HepG2 (cell line): Measurements from ENCODE around the gene TBCCD1. TPM values are rescaled to one million over a fixed set of nuclear protein-coding genes. Genes with fewer than 3 reads are reported as not detected.
A peak's percentile ranks its signal among the peaks of the same experiment; 100 is the strongest.

Experiments used
- ATAC-seq: fragments of 200-7000 bp; cut with Tn5 transposase; 3 replicates; pipeline ENCODE4 v1.9.1; 2020; ENCODE audit warnings: mild to moderate bottlenecking, moderate library complexity
- BruUV-seq: library from RNA; stranded (reverse); fragments of 400-500 nt; replicated peaks from 2 replicates; lab custom pipeline; 2021; lab: Mats Ljungman, UMichigan
- CTCF ChIA-PET: fragments of 300-600 bp; formaldehyde crosslinking; extraction: SDS; loops from one replicate; lab custom pipeline; 2021; ENCODE audit warnings: low total read pairs, inconsistent platforms, low intra/inter-chr PET ratio; lab: Yijun Ruan, JAX
- POLR2A ChIA-PET: fragments of 350-600 bp; sonication (Branson Sonifier 250); formaldehyde crosslinking; loops from one replicate; lab custom pipeline; 2020; ENCODE audit warnings: antibody characterized with exemption, inconsistent platforms; lab: Yijun Ruan, JAX
- DNase-seq: peaks from one replicate; pipeline ENCODE4 v3.0.0-alpha.2; 2015; ENCODE audit warnings: low spot score
- FAIRE-seq: peaks from 3 replicates; lab custom pipeline; 2011; peaks lifted over from hg19 to GRCh38; lab: Jason Lieb, UNC
- H2AFZ ChIP-seq: one replicate; pipeline ENCODE4 v1.6.1; 2011; ENCODE audit warnings: low read length, inconsistent platforms
- H3K27ac ChIP-seq: fragments of 300-600 bp; 3 replicates; pipeline ENCODE4 v1.8.0; 2011; ENCODE audit warnings: mixed run types, mild to moderate bottlenecking, mixed read lengths, low read length, inconsistent platforms; ENCODE audit not compliant: insufficient read depth; ENCODE audit errors: extremely low read length
- H3K27me3 ChIP-seq, 2 experiments: fragments of 200-600 bp in 1 of 2; 2 replicates in 1 of 2; 3 replicates in 1 of 2; pipeline versions ENCODE4 v1.6.0 to v1.8.0; 2011; ENCODE audit warnings: low read length in 2 of 2, mild to moderate bottlenecking in 2 of 2, moderate library complexity in 2 of 2, inconsistent platforms in 1 of 2; ENCODE audit not compliant: insufficient read depth in 2 of 2, control insufficient read depth in 1 of 2
- H3K36me3 ChIP-seq, 2 experiments: fragments of 200-600 bp in 1 of 2; replicated peaks in 1 of 2; 2 replicates in 1 of 2; 3 replicates in 1 of 2; pipeline versions ENCODE4 v1.5.1 to v1.8.0; 2011; ENCODE audit warnings: low read length in 2 of 2, inconsistent platforms in 1 of 2; ENCODE audit not compliant: insufficient read depth in 2 of 2, control insufficient read depth in 1 of 2
- H3K4me1 ChIP-seq: 2 replicates; pipeline ENCODE4 v1.5.1; 2012; ENCODE audit warnings: low read length, inconsistent platforms; ENCODE audit not compliant: insufficient read depth
- H3K4me2 ChIP-seq: 2 replicates; pipeline ENCODE4 v1.6.0; 2011; ENCODE audit warnings: low read depth, low read length, inconsistent platforms
- H3K4me3 ChIP-seq, 3 experiments: fragments of 200-600 bp in 1 of 3; sonication (generic), shearing (Covaris generic) in 1 of 3; replicated peaks in 1 of 3; 2 replicates each; pipeline ENCODE4 v1.5.1; 2011 to 2016; ENCODE audit warnings: low read length in 3 of 3, inconsistent platforms in 2 of 3, low read depth in 2 of 3, mild to moderate bottlenecking in 2 of 3, control low read depth in 1 of 3, mixed read lengths in 1 of 3; ENCODE audit not compliant: insufficient read depth in 1 of 3
- H3K79me2 ChIP-seq: one replicate; pipeline ENCODE4 v1.6.1; 2011; ENCODE audit warnings: low read length, inconsistent platforms; ENCODE audit not compliant: insufficient read depth
- H3K9ac ChIP-seq: 2 replicates; pipeline ENCODE4 v1.6.0; 2011; ENCODE audit warnings: mild to moderate bottlenecking, low read depth, low read length, inconsistent platforms; ENCODE audit not compliant: insufficient read depth
- H3K9me3 ChIP-seq: 2 replicates; pipeline ENCODE4 v1.5.1; 2012; ENCODE audit warnings: mild to moderate bottlenecking, low read length
- H4K20me1 ChIP-seq: 2 replicates; pipeline ENCODE4 v1.6.0; 2011; ENCODE audit warnings: inconsistent platforms, mild to moderate bottlenecking, low read length, moderate library complexity; ENCODE audit not compliant: insufficient read depth
- ATF1 ChIP-seq: IDR thresholded peaks from 2 replicates; pipeline ENCODE4 v1.6.1; 2016; ENCODE audit warnings: mild to moderate bottlenecking, control low read depth
- HMG20A ChIP-seq: IDR thresholded peaks from 2 replicates; pipeline ENCODE4 v1.6.1; 2016; ENCODE audit warnings: borderline replicate concordance
- KLF15 ChIP-seq: sonication (generic); formaldehyde crosslinking; IDR thresholded peaks from 2 replicates; pipeline ENCODE4 v1.8.1; 2023; ENCODE audit warnings: borderline replicate concordance, mild to moderate bottlenecking, inconsistent platforms, missing genetic modification reagents, mixed read lengths
- MAFG ChIP-seq: sonication (generic); formaldehyde crosslinking; IDR thresholded peaks from 2 replicates; pipeline ENCODE4 v1.5.1; 2020; ENCODE audit warnings: mild to moderate bottlenecking, missing genetic modification reagents
- MZF1 ChIP-seq: sonication (generic); formaldehyde crosslinking; IDR thresholded peaks from 2 replicates; pipeline ENCODE4 v1.8.1; 2023; ENCODE audit warnings: mild to moderate bottlenecking, missing genetic modification reagents, borderline replicate concordance
- POGZ ChIP-seq: sonication (generic); formaldehyde crosslinking; IDR thresholded peaks from 2 replicates; pipeline ENCODE4 v1.4.0; 2020; ENCODE audit warnings: mild to moderate bottlenecking, missing genetic modification reagents
- RAD21 ChIP-seq: fragments of 450-650 bp; formaldehyde crosslinking; IDR thresholded peaks from 2 replicates; pipeline ENCODE4 v1.5.0; 2020; ENCODE audit warnings: mild to moderate bottlenecking
- RORA ChIP-seq: sonication (generic); formaldehyde crosslinking; IDR thresholded peaks from 2 replicates; pipeline ENCODE4 v1.5.0; 2020; ENCODE audit warnings: mild to moderate bottlenecking, missing genetic modification reagents, moderate library complexity
- STAG1 ChIP-seq: sonication (generic); formaldehyde crosslinking; IDR thresholded peaks from 2 replicates; pipeline ENCODE4 v1.4.0; 2020; ENCODE audit warnings: missing genetic modification reagents
- TEAD3 ChIP-seq: optimal IDR thresholded peaks from 2 replicates; pipeline ENCODE3; 2016; ENCODE audit warnings: borderline replicate concordance
- YEATS2 ChIP-seq: sonication (generic); formaldehyde crosslinking; IDR thresholded peaks from 2 replicates; pipeline ENCODE4 v1.4.0; 2020; ENCODE audit warnings: missing genetic modification reagents, borderline replicate concordance
- YEATS4 ChIP-seq: sonication (generic); formaldehyde crosslinking; IDR thresholded peaks from 2 replicates; pipeline ENCODE4 v1.4.0; 2020; ENCODE audit warnings: missing genetic modification reagents, borderline replicate concordance
- ZEB1 ChIP-seq: IDR thresholded peaks from 2 replicates; pipeline ENCODE4 v1.6.1; 2012; ENCODE audit warnings: mild to moderate bottlenecking, low read depth, inconsistent platforms; ENCODE audit not compliant: insufficient replicate concordance
- WGBS: methylation state at CpG from one replicate; pipeline ENCODE4 v1.1.6; 2017; ENCODE audit warnings: low lambda C conversion rate; 5-methylcytosine and 5-hydroxymethylcytosine counted together
- in situ Hi-C: cut with HindIII; loops from 2 replicates; pipeline ENCODE4 v1.10.0; 2017; ENCODE audit warnings: low pct_unique_long_range_greater_than_20kb; ENCODE audit not compliant: extremely low pct_ligation_motif_present
- intact Hi-C: fragments of 100-400 bp; cut with micrococcal nuclease; formaldehyde crosslinking; loops from one replicate; pipeline ENCODE4 v1.10.0; 2022; ENCODE audit not compliant: unreplicated experiment
- polyA plus RNA-seq, 8 experiments: library from polyadenylated mRNA; depleted of rRNA in 3 of 8; stranded (reverse) in 7 of 8; unstranded in 1 of 8; fragments of >200 nt; fragmentation: Illumina TruSeq in 4 of 8; extraction: Trizol in 4 of 8; gene quantifications; 2 replicates each; pipeline versions ENCODE4 v1.2.1 to v1.2.3, GENCODE V29; 2011 to 2016; ENCODE audit warnings: low read depth in 4 of 8, missing spikeins in 1 of 8, mixed read lengths in 1 of 8; ENCODE audit not compliant: insufficient read depth in 1 of 8
- total RNA-seq, 5 experiments: library from RNA; depleted of rRNA; stranded (reverse); fragments of >200 nt; fragmentation: Illumina TruSeq; extraction: Trizol; gene quantifications; 2 replicates each; pipeline ENCODE4 v1.2.3, GENCODE V29; 2016; ENCODE audit warnings: low read depth in 1 of 5
- TF ChIP-seq, protein P1 (sequence below): sonication (generic); formaldehyde crosslinking; IDR thresholded peaks from 2 replicates; pipeline ENCODE4 v1.4.0; 2020; ENCODE audit warnings: mild to moderate bottlenecking, missing genetic modification reagents
- TF ChIP-seq, protein P2 (sequence below): IDR thresholded peaks from 2 replicates; pipeline ENCODE4 v1.6.1; 2012; ENCODE audit warnings: low read depth, low read length, improper control_type of control experiment
- TF ChIP-seq, protein P3 (sequence below): sonication (generic); formaldehyde crosslinking; IDR thresholded peaks from 2 replicates; pipeline ENCODE4 v1.4.0; 2020; ENCODE audit warnings: mild to moderate bottlenecking, missing genetic modification reagents
- TF ChIP-seq, protein P4 (sequence below): sonication (generic); formaldehyde crosslinking; conservative IDR thresholded peaks from 2 replicates; pipeline ENCODE4 v1.4.0; 2020; ENCODE audit warnings: missing genetic modification reagents

Gene TBCCD1
- total and polyA plus RNA-seq, 2 of the 13 experiments (the other 11 are each of a cell fraction or from before 2014, with no cell fraction given) = 13.6 to 16.2 TPM

DNA sequence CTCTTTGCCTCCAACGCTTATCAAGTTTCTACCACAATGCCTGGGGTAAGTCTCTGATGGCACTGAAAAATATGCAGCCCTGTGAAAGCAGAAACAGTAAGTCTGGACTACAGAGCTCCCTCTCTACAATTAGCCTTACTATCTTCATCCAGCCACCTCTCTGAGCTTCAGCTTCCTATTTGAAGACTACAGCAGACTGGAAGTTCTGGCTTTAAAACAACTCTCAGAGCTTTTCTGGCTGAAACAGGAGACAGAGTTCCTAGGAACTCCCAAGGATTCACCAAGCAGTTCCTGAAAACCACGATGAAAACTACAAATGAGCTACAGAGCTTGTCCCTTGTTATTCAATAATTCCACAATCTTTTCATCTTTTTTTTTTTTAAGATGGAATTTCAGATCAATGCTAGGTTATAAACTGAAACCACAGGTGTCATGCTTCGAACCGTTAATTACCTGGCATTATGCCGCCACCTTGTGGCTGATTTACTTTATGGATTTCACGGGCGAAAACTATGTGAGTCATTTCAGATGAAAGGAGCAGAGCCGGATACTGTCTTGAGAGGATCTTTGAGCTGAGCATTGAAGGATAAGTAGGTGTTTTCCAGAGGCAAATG lies 26.8 kb downstream of the TBCCD1 start:
- ChIA-PET POLR2A (interaction anchor here (0.9 to 1.6 kb wide), 4 partner anchors 20 to 281 kb away, joined by 3 to 4 read pairs (median 3); partner anchors contain the start of gene DNAJB11), CTCF (interaction anchor here (0.6 to 2.8 kb wide), 8 partner anchors 26 to 557 kb away, joined by 3 to 27 read pairs (median 4); no protein-coding TSS in a partner anchor)
- peak; percentile 70 for DNase-seq
- no peak overlapping the region for H3K4me3 ChIP-seq
- no peaks in the 10 kb centered on the region for H3K79me2 ChIP-seq
- in situ Hi-C loops (loop anchor here (5.0 kb wide), 2 partner anchors 278 to 558 kb away; no protein-coding TSS in a partner anchor), intact Hi-C loops (loop anchor here (1.0 to 2.0 kb wide), 3 partner anchors 76 to 558 kb away; no protein-coding TSS in a partner anchor)
- no peak overlapping the region for H2AFZ ChIP-seq
- peak overlapping the region; percentile 26; the same call in 1 of the 2 replicates for H3K4me2 ChIP-seq
- H3K4me1 ChIP-seq = peaks cover 18% of the 10 kb centered on the region
- H3K36me3 ChIP-seq = no peaks in the 10 kb centered on the region
- no TSS peak for BruUV-seq
- WGBS = 12% methylated on average over 8 of the region's 8 CpGs
- no peak overlapping the region for H3K27ac ChIP-seq
- FAIRE-seq = peak; percentile 78
- ATAC-seq = peak; percentile 92
- H3K27me3 ChIP-seq = no peaks in the 10 kb centered on the region
- no peaks in the 10 kb centered on the region for H3K9me3 ChIP-seq
- no peaks in the 10 kb centered on the region for H4K20me1 ChIP-seq
- no peak overlapping the region for H3K9ac ChIP-seq
- TF ChIP-seq STAG1 (peak; percentile 92), YEATS4 (CRISPR knock-in tag) (no peak), KLF15 (no peak), HMG20A (peak; percentile 27; the same call in 1 of the 2 replicates), ZEB1 (peak; percentile 37), RAD21 (CRISPR knock-in tag) (0 out of 2 replicates have a peak, but pooled peaks have one; percentile 40), RORA (CRISPR knock-in tag) (0 out of 2 replicates have a peak, but pooled peaks have one; percentile 79), POGZ (CRISPR knock-in tag) (no peak), MZF1 (CRISPR knock-in tag) (no peak), MAFG (CRISPR knock-in tag) (no peak), YEATS2 (CRISPR knock-in tag) (peak; percentile 29; the same call in 1 of the 2 replicates), TEAD3 (peak; percentile 61), ATF1 (CRISPR knock-in tag) (no peak)
- TF ChIP-seq, protein P1, sequence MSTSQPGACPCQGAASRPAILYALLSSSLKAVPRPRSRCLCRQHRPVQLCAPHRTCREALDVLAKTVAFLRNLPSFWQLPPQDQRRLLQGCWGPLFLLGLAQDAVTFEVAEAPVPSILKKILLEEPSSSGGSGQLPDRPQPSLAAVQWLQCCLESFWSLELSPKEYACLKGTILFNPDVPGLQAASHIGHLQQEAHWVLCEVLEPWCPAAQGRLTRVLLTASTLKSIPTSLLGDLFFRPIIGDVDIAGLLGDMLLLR (CRISPR knock-in tag) = no peak
- TF ChIP-seq, protein P2, sequence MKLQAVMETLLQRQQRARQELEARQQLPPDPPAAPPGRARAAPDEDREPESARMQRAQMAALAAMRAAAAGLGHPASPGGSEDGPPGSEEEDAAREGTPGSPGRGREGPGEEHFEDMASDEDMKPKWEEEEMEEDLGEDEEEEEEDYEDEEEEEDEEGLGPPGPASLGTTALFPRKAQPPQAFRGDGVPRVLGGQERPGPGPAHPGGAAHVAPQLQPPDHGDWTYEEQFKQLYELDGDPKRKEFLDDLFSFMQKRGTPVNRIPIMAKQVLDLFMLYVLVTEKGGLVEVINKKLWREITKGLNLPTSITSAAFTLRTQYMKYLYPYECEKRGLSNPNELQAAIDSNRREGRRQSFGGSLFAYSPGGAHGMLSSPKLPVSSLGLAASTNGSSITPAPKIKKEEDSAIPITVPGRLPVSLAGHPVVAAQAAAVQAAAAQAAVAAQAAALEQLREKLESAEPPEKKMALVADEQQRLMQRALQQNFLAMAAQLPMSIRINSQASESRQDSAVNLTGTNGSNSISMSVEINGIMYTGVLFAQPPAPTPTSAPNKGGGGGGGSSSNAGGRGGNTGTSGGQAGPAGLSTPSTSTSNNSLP = peak; percentile 60
- TF ChIP-seq, protein P3, sequence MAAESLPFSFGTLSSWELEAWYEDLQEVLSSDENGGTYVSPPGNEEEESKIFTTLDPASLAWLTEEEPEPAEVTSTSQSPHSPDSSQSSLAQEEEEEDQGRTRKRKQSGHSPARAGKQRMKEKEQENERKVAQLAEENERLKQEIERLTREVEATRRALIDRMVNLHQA (CRISPR knock-in tag) = no peak
- TF ChIP-seq, protein P4, sequence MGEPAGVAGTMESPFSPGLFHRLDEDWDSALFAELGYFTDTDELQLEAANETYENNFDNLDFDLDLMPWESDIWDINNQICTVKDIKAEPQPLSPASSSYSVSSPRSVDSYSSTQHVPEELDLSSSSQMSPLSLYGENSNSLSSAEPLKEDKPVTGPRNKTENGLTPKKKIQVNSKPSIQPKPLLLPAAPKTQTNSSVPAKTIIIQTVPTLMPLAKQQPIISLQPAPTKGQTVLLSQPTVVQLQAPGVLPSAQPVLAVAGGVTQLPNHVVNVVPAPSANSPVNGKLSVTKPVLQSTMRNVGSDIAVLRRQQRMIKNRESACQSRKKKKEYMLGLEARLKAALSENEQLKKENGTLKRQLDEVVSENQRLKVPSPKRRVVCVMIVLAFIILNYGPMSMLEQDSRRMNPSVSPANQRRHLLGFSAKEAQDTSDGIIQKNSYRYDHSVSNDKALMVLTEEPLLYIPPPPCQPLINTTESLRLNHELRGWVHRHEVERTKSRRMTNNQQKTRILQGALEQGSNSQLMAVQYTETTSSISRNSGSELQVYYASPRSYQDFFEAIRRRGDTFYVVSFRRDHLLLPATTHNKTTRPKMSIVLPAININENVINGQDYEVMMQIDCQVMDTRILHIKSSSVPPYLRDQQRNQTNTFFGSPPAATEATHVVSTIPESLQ (CRISPR knock-in tag) = 0 out of 2 replicates have a peak, but pooled peaks have one; percentile 55
